Uterus (tissue), 2 donors: ENCODE results near the gene RNASEL.

Experiments used
- POLR2A ChIP-seq, 2 donors: fragments of 450-650 bp; IDR thresholded peaks; one replicate each; pipeline ENCODE4 v1.6.1; 2016; ENCODE audit warnings: antibody characterized with exemption in 2 of 2, mild to moderate bottlenecking in 1 of 2, moderate library complexity in 1 of 2
- TF ChIP-seq, protein P1 (sequence below), 4 experiments: fragments of 200-600 bp in 2 of 4; fragments of 450-650 bp in 2 of 4; sonication (generic) in 2 of 4; IDR thresholded peaks; one replicate each; pipeline ENCODE4 v1.5.1; 2016 to 2019; ENCODE audit warnings: antibody characterized with exemption in 4 of 4, mild to moderate bottlenecking in 2 of 4, moderate library complexity in 1 of 4

GRCh38 chr1:182629499-182630096 lies 40.5 kb upstream of the RNASEL start:
- no peak for TF ChIP-seq POLR2A (IDR thresholded peaks at IDR 0.05)
- TF ChIP-seq, protein P1, sequence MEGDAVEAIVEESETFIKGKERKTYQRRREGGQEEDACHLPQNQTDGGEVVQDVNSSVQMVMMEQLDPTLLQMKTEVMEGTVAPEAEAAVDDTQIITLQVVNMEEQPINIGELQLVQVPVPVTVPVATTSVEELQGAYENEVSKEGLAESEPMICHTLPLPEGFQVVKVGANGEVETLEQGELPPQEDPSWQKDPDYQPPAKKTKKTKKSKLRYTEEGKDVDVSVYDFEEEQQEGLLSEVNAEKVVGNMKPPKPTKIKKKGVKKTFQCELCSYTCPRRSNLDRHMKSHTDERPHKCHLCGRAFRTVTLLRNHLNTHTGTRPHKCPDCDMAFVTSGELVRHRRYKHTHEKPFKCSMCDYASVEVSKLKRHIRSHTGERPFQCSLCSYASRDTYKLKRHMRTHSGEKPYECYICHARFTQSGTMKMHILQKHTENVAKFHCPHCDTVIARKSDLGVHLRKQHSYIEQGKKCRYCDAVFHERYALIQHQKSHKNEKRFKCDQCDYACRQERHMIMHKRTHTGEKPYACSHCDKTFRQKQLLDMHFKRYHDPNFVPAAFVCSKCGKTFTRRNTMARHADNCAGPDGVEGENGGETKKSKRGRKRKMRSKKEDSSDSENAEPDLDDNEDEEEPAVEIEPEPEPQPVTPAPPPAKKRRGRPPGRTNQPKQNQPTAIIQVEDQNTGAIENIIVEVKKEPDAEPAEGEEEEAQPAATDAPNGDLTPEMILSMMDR (IDR thresholded peaks at IDR 0.05): no peak
